Renal cortex interstitium (tissue), 11 donors: ENCODE results near the gene TCERG1L. TPM values are rescaled to one million over a fixed set of nuclear protein-coding genes. Genes with fewer than 3 reads are reported as not detected.

ENCODE experiments used
- DNase-seq, 11 donors: peaks; one replicate each; pipeline ENCODE4 v3.0.0-alpha.2; 2013; ENCODE audit warnings: low read depth in 9 of 11, low spot score in 4 of 11; ENCODE audit errors: extremely low read depth in 1 of 11
- polyA plus RNA-seq, 3 donors: library from polyadenylated mRNA; unstranded; fragments of 120-200 nt; gene quantifications; one replicate each; pipeline ENCODE4 v1.2.1, GENCODE V29; 2013; ENCODE audit not compliant: insufficient read length in 3 of 3

Gene TCERG1L
- polyA plus RNA-seq, 3 donors, result 1.1 to 2.4 (median 1.3) TPM

DNA sequence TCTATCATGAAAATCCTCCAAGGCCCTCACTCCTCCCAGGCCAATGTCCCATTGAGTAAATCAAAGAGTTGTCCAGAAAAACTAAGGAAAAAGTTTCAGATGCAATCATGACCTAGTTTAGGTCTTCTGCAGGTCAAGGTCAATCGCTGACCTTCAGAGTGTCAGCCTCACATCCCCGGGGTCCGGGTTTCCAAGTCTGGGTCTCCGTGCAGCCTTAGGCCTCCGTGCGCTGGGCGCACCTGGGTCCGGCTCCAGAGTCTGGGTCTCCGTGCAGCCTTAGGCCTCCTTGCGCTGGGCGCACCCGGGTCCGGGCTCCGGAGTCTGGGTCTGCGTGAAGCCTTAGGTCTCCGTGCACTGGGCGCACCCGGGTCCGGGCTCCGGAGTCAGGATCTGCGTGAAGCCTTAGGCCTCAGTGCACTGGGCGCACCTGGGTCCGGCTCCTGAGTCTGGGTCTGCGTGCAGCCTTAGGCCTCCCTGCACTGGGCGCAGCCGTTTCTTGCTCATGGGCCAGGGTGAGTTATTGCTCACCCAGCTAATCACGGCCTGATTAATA lies 236.2 kb downstream of the TCERG1L start:
- no peak for DNase-seq

DNA sequence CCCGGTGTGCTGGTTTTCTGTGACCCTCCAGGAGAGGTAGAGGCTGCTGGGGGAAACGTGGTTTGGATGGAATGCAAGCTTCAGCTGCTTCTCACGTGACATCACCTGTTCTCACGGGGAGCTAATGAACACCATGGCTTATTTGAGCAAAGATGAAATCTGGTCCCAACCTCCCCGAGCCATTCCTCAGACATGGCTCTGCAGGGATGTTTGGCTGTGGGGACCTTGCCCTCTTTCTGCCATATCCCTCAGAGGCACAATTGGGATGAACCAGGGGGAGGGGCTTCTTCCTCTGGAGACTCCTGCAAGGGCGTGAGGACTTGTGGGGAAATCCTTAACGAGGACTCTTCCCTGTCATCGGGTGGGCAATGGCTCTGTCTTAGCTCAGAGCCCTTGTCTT lies 236.8 kb downstream of the TCERG1L start:
- DNase-seq, result no peak

DNA sequence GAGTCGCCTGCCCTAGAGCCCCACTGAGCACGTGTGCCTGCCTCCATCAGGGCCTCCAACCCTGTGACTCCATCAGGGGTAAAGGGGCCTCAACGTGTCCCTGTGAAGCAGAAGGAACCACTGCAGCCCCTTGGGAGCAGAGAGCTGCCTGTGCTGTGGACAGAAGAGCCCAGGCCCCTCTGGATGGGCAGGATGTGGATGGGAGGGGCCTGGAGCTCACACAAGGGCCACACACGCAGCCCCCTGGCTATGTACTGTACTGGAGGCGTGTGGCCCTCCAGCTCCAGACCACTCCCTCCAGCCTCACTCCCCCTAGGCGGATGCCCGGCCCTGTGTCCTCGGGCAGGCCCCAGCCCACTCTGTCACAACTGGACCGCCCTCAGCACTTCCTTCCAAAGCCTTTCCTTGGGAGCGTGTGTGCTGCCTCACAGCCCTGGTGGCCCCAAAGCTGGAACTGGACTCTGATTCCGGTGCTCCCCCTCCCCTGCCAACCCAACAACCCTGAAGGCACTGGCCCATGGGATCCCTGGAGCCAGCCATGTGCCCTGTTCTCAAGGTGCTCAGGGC lies 238.0 kb downstream of the TCERG1L start:
- DNase-seq, result no peak

- no peak for DNase-seq
These were observed 238.7 kb downstream of the TCERG1L start for GRCh38 chr10:131072651-131073468.

GRCh38 chr10:131071721-131072120 lies 239.8 kb downstream of the TCERG1L start:
- no peak for DNase-seq

- no peak for DNase-seq
These were observed 240.7 kb downstream of the TCERG1L start for GRCh38 chr10:131070856-131071255.

DNA sequence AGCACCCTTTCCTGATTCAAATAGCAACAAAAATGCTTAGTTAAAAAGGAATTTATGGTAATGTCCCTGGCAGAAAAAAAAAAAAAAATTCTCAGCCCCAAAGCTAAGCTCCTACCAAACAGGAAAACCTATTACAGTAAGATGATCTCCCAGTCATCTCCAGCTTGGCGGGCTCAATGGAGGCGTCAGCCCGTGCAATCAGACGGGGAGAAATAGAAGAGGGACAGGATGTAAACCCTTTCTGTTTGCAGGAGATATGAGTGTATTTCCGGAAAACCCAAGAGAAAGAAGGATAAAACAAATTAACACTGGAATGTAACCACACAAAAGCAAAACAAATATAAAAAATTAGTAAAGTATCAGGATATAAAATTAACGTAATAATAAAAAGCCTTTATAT lies 242.8 kb downstream of the TCERG1L start:
- DNase-seq, result no peak

DNA sequence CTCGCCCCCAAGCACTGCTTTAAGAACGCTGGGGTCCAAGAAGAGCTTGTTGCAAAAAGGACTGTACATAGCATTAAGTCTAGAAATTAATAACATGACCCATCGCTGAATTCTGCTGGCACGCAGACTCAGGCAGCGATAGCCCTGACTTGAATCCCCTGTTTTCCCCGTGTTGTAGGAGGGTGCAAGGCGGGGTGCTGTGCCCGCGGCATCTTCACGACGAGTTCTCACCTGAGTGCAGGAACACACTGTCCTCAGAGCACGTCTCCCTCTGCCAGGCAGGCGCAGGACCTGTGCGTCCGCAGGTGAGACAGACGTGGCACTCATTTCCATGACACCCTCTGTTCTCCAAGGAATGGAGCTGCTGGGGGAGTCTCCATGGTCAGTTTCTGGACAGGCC lies 243.2 kb downstream of the TCERG1L start:
- DNase-seq, result no peak

DNA sequence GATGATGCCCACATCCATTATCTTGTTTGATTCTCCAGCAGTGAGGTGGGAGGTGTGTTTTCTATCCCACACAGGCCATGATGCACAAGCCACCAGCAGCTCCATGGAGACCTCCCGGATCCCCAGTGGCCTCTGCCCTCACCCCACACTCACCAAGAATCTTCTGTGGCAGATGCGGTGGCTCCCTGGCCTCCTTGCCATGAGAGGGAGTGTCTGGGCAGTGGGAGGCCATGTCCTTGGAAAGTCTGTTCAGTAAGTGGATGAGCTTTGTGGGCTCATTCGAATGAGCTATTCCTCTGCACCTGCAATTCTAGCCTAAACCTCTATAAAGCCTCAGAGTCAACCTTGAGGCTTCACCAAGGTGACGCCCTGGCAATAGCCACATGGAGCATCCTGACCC lies 243.8 kb downstream of the TCERG1L start:
- no peak for DNase-seq

GRCh38 chr10:131065673-131066305 lies 245.7 kb downstream of the TCERG1L start:
- DNase-seq, result no peak

DNA sequence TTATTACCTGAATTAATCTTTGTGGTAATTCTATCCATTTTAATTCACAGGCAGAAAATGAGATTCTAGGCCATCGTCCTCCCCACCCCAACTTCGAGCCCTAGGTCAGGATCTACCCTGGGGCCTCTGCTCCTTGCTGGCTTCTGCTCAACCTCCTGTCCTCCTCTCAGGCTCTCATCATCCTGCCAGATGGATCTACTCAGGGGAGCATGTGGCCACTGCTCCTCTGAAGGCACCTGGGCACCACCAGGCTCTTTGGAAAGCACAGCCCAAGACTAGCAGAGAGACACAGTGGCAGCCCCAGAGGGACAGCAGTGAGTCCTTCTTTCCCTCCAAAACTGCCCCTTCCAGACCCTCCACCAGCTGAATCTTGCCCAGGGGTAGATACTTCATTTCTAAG lies 248.2 kb downstream of the TCERG1L start:
- DNase-seq, result no peak

- no peak for DNase-seq
These were observed 248.8 kb downstream of the TCERG1L start for GRCh38 chr10:131062621-131063260.

DNA sequence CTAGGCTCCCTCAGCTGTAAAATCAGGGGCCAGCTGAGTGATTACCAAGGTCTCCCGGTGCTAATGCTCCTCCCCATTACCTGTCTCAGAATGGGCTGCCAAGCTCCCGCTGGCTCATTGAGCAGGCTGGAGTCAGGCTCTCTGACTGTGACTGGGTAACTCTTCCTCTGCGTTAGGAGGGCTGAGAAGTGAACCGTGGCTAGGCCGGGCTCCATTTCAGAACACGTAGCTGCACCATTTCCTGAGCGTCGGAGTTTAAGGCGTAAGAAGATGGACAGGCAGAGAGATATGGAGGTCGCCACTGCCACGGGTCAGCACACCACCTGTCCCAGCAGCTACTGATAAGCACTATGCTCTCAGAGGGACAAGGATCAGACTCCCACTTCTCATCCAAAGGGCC lies 250.3 kb downstream of the TCERG1L start:
- no peak for DNase-seq

DNA sequence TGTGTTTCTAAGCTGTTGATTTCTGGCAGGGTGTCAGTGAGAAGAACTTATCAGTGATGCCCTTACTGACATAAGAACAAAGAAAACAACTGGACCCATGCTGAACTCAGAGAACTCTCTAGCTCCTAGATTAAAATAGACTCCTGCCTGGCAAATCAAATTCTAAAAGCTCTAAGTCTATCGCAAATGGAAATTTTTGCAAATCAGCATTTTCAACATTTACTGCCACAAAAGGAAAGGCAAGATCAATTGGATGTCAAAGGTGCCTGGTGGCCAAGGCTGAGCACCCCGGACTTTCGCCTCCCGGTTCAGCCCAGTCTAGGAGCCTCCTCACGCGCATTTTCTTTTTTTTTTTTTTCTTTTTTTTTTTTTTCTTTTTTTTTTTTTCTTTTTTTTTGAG lies 251.6 kb downstream of the TCERG1L start:
- DNase-seq, result no peak

DNA sequence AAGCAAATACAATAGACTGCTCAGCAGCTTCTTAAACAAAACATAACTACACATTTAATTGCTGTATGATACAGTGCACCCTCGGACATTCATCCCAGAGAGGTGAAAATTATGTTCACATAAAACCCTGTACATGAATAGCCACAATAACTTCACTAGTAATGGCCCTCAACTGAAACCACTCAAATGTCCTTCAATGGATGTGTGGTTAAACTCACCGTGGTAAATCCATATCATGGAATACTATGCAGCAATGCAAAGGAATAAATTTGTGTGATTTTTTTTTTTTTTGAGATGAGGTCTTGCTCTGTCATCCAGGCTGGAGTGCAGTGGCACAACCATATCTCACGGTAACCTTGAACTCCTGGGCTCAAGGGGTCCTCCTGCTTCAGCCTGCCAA lies 252.7 kb downstream of the TCERG1L start:
- DNase-seq, result no peak

GRCh38 chr10:131056781-131057180 lies 254.7 kb downstream of the TCERG1L start:
- no peak for DNase-seq

- DNase-seq, result no peak
These were observed 255.4 kb downstream of the TCERG1L start for GRCh38 chr10:131056091-131056579.

GRCh38 chr10:131055437-131055836 lies 256.1 kb downstream of the TCERG1L start:
- no peak for DNase-seq

DNA sequence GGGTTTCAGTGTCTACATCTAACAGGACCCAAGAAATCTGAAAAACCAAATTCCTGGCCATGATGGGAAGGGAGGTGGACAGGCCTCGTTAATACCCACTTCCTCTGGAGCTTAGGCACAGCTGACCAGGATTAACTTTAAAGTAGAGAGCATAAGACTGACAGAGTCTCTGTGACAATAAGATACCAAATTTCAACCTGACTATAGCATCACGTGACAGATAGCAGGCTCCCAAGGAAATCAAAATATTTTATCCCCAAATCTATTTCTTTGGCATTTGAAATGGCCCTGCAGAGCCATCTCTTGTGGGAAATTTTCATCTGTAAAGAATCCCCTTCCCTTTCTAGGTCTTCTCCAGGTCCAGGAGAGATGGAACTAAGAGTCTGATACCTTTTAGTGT lies 258.3 kb downstream of the TCERG1L start:
- DNase-seq, result no peak
